Bronchial epithelial cell (primary cell): ENCODE results near the gene RPIA. TPM values are rescaled to one million over a fixed set of nuclear protein-coding genes. Genes with fewer than 3 reads are reported as not detected.
"Not testable (repeated sequence)": the region's sequence is repeated elsewhere in the genome, so short reads cannot be mapped to it uniquely, and the experiment has no call there.

Experiments
- DNase-seq: peaks from one replicate; pipeline ENCODE4 v3.0.0-alpha.2; 2010; ENCODE audit warnings: low read depth
- FAIRE-seq: peaks from 2 replicates; lab custom pipeline; 2011; peaks lifted over from hg19 to GRCh38; lab: Jason Lieb, UNC
- H3K27me3 ChIP-seq: 2 replicates; pipeline ENCODE4 v1.5.1; 2011; ENCODE audit warnings: low read length; ENCODE audit not compliant: control insufficient read depth, insufficient read depth
- H3K36me3 ChIP-seq: 2 replicates; pipeline ENCODE4 v1.5.1; 2011; ENCODE audit warnings: low read length; ENCODE audit not compliant: control insufficient read depth, insufficient read depth
- H3K4me3 ChIP-seq: 2 replicates; pipeline ENCODE4 v1.5.1; 2011; ENCODE audit warnings: mild to moderate bottlenecking, low read depth, low read length, control low read depth
- CTCF ChIP-seq: IDR thresholded peaks from 2 replicates; pipeline ENCODE4 v1.5.1; 2011; ENCODE audit warnings: mild to moderate bottlenecking, moderate library complexity, low read length, control low read depth, inconsistent platforms; ENCODE audit not compliant: insufficient read depth, severe bottlenecking
- total RNA-seq: library from RNA; depleted of rRNA; stranded (reverse); fragments of >200 nt; gene quantifications from 2 replicates; pipeline ENCODE4 v1.2.1, GENCODE V29; 2014

The RPIA gene
- total RNA-seq, 1 donor from 2014 or later, result 6.3 TPM

- no peak for DNase-seq
- no peaks in the 10 kb centered on the region for H3K27me3 ChIP-seq
- no peak for FAIRE-seq
These were observed 78.5 kb downstream of the RPIA start for GRCh38 chr2:88770016-88770415.

GRCh38 chr2:88773233-88774028 lies 82.0 kb downstream of the RPIA start:
- not testable (repeated sequence) for FAIRE-seq, DNase-seq, H3K4me3 ChIP-seq, H3K27me3 ChIP-seq, H3K36me3 ChIP-seq

More at GRCh38 chr2:88770016-88770415, 78.5 kb downstream of the RPIA start:
- no peaks in the 10 kb centered on the region for H3K36me3 ChIP-seq
- no peak overlapping the region for H3K4me3 ChIP-seq
- no peak for TF ChIP-seq CTCF

- H3K27me3 ChIP-seq, H3K36me3 ChIP-seq, DNase-seq, FAIRE-seq, H3K4me3 ChIP-seq: not testable (repeated sequence)
These were observed 97.7 kb downstream of the RPIA start for GRCh38 chr2:88789213-88789612.

GRCh38 chr2:88795932-88796331 lies 104.5 kb downstream of the RPIA start:
- not testable (repeated sequence) for H3K27me3 ChIP-seq, FAIRE-seq, H3K36me3 ChIP-seq, H3K4me3 ChIP-seq
- DNase-seq, result peak; percentile 20

- FAIRE-seq, H3K27me3 ChIP-seq, H3K4me3 ChIP-seq, H3K36me3 ChIP-seq, DNase-seq: not testable (repeated sequence)
These were observed 105.0 kb downstream of the RPIA start for GRCh38 chr2:88796523-88796922.

GRCh38 chr2:88797164-88797563 lies 105.7 kb downstream of the RPIA start:
- FAIRE-seq, H3K4me3 ChIP-seq, H3K27me3 ChIP-seq, H3K36me3 ChIP-seq: not testable (repeated sequence)
- DNase-seq, result peak; percentile 64

Other genes with a start within 250 kb of the RPIA start
- under 0.01 TPM in 1 of 2 replicates, not detected in the other for gene FOXI3, start 239.0 kb upstream of the RPIA start, total RNA-seq
- 24.7 and 29.7 TPM in 2 replicates for gene EIF2AK3, start 64.2 kb upstream of the RPIA start, total RNA-seq